HG02642 (cell line): ENCODE results near the gene RHEB.
"Not testable (repeated sequence)": the region's sequence is repeated elsewhere in the genome, so short reads cannot be mapped to it uniquely, and the experiment has no call there.

ENCODE experiments used
- ATAC-seq: cut with Tn5 transposase; IDR thresholded peaks from one replicate; pipeline ENCODE4 v1.9.1; 2021; ENCODE audit warnings: mild to moderate bottlenecking; ENCODE audit not compliant: unreplicated experiment, poor library complexity

RHEB gene

GRCh38 chr7:151536178-151536577, 16.5 kb upstream of the RHEB start:
- ATAC-seq: not testable (repeated sequence)

GRCh38 chr7:151529842-151530241, 10.1 kb upstream of the RHEB start:
- no peak for ATAC-seq

- no peak for ATAC-seq
These were observed 5.2 kb upstream of the RHEB start for GRCh38 chr7:151524845-151525244.

GRCh38 chr7:151524331-151524730, 4.6 kb upstream of the RHEB start:
- ATAC-seq: no peak

- no peak for ATAC-seq
These were observed 945 bp upstream of the RHEB start for GRCh38 chr7:151520419-151521261.

GRCh38 chr7:151518947-151519764, 539 bp downstream of the RHEB start:
- peak; percentile 64 for ATAC-seq

GRCh38 chr7:151518105-151518946, 1.4 kb downstream of the RHEB start:
- ATAC-seq: no peak

- ATAC-seq: no peak
These were observed 2.0 kb downstream of the RHEB start for GRCh38 chr7:151517601-151518104.

GRCh38 chr7:151515276-151515565, 4.5 kb downstream of the RHEB start:
- no peak for ATAC-seq

GRCh38 chr7:151514461-151515275, 5.0 kb downstream of the RHEB start:
- ATAC-seq: no peak

GRCh38 chr7:151513133-151513532, 6.6 kb downstream of the RHEB start:
- no peak for ATAC-seq

GRCh38 chr7:151512353-151512752, 7.3 kb downstream of the RHEB start:
- no peak for ATAC-seq

GRCh38 chr7:151511946-151512345, 7.7 kb downstream of the RHEB start:
- no peak for ATAC-seq

- ATAC-seq: no peak
These were observed 8.4 kb downstream of the RHEB start for GRCh38 chr7:151511270-151511669.

- no peak for ATAC-seq
These were observed 9.9 kb downstream of the RHEB start for GRCh38 chr7:151509670-151510333.

- no peak for ATAC-seq
These were observed 10.7 kb downstream of the RHEB start for GRCh38 chr7:151508991-151509390.

GRCh38 chr7:151507806-151508205, 11.9 kb downstream of the RHEB start:
- no peak for ATAC-seq

GRCh38 chr7:151506901-151507382, 12.8 kb downstream of the RHEB start:
- no peak for ATAC-seq

GRCh38 chr7:151505836-151506468, 13.7 kb downstream of the RHEB start:
- ATAC-seq: no peak
